Activated T-cell treated with anti-CD3 and anti-CD28 coated beads for 4 hours (primary cell): ENCODE measurements around the gene POLR1H.

Experiments
- DNase-seq: peaks from one replicate; pipeline ENCODE4 v3.0.0-alpha.2; 2020

The POLR1H gene

DNA sequence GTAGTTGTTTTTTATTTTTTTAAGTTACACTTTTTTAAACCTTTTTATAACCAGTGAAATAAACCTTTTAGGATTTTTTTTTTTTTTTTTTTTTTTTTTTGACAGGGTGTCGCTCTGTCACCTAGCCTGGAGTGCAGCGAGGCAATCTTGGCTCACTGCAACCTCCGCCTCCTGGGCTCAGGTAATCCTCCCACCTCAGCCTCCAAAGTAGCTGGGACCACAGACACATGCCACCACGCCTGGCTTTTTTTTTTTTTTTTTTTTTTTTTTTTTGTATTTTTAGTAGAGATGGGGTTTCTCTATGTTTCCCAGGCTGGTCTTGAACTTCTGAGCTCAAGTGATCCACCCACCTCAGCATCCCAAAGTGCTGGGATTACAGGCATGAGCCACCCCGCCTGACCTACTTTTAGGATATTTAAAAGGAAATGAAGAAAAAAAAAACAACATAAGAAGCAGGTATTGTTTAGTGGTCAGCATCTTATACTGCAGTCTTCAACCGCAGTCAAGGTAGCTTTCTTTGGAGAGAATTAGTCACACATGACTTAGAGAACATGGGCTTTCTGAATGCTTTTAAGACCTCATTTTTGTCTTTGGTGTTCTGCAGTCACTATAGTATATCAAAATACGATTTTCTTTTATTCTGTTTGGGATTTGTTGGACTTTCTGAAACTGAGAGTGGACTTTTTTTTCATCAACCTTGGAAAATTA is 1.6 kb downstream of the POLR1H start:
- no peak for DNase-seq

DNA sequence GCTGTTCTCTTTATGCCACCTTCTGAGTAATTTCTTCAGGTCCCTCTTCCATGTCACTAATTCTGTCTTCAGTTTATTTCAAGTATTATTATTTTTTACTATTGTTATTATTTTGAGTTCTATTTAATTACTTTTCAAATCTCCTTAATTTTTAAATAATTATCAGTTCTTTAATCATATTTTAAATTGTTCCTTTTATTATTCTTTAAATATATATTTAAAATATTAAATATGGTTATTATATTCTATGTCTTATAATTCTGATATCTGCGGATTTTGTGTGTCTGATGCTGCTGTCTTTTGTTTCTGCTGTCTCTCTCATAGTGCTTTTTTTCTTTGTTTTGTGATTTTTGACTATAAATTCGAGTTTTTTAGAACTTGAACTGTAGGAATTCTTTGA is 2.2 kb downstream of the POLR1H start:
- no peak for DNase-seq

DNA sequence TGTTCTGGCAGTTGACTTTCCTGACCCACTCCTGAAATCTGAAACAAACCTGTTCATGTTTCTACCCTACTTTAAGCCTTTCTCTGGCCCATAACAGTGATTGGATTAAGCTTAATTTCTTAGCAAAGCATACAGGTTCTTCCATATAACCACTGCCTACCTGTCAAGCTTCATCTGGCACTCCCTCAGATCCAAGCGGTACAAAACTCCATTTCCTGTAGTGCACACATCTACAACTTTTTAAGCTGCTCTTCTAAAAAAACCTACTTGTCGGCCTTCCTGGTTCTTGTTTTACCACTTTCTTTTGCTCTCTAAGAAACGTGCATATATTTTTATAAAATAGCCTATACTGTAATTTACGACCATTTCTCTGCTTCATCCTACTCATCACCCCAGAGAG is 5.0 kb downstream of the POLR1H start:
- DNase-seq, result no peak

DNA sequence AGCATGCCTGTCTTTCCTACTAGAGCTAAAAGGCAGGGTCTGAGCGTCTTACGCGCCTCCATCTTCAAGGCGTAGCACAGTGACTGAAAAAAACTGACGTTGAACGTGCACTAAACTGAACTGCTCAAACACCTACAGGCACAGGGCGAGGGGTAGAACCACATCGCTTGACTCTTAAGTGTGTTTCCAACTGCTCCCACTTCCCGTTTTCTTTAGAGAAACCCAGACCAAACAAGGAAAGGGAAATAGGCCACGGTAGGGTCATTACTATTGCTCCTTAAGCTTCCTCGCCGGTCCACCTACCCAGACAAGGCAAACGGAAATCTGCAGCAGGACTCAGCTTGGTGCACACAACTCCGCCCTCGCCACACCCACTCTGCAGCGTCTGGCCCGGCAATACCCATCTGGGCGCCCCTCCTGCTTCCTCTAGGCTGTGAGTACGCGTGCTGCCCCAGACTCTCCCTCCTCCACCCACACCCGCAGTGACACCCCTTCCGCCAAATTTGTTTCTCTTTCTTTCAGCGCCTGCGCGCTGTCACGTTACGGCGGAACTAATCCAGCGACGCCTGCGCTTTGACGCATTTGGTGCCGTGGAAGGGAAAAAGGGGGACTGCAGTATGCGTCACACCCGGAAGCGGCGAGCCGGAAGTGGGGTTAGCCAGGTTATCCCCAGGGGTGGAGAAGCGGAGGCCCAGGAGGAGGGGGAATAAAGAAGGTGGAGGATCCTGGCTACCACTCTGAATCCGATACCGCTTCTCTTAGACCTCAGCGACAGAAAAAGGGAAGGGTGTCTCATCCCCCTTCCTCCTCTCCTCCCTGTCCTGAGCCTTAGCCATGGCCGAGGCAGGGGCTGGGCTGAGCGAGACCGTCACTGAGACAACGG is 5.8 kb downstream of the POLR1H start, which contains the start of gene PPP1R11:
Gene PPP1R11, plus strand, starts transcription at position 622 of the 883 bp plus-strand sequence. Its CDS starts 213 bp downstream, at position 835.
- peak; percentile 98 for DNase-seq

DNA sequence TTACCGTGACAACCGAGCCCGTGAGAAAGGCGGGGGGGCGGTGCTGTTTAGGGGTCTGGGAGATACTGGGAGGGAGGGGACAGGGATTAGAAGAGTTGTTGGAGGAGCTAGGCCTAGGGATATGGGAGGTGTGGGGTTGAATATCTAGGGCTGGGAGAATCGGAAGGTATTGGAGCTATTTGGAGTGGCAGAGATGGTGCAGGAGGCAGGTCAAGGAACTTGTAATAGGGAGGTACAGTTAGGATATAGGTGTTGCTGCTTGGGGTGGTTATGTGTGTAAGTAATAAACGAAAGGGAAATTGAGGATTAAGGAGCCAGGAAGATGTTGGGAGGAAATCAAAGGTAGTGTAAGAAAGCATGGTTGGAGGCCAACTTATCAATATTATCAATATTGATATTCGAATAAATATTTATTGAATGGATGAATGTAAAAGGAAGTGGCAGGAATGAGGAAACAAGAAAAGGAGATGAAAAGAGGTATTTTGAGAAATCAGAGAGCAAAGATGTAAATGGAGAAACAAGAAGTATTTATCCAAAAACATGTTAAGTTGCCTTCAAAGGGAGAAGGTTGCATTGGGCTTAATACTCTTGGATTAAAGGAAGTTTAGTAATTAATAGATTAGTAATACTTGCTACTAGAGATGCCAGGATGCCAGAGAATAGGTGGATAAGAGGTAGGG is 6.5 kb downstream of the POLR1H start:
- no peak for DNase-seq

DNA sequence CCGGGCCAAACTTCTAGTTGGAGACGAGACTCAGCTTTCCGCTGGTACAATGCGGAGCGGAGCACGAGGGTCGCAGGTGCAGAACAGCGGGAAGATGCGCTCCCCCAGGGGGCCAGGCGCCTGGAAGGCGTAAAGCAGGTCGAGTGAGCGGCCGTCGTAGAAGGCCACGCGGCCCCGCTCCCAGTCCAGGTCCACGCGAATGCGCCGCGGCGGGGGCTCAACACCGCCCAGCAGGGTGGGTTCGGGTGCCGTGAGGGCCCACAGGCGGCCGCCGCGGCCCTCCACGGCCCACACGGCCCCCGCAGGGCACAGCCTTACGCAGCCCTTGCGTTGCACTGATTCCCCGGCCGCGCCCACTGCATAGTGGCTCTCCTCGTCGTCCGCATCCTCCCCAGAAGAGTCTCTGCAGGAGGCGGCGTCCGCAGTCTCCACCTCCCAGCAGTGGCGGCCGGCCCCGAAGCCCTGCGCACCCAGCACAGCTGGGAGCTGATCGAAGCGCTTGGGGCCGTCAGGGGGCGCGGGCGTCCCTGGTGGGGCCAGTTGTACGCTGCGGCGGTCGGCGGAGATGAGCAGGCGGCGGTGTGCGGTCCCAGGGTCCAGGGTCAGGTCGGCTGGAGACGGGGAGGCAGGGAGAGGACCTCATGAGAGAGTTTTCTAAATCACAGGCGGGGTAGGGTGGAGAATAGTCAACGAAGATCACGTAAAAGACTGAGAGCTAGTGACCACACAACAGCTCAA is 10.2 kb downstream of the POLR1H start:
- no peak for DNase-seq

DNA sequence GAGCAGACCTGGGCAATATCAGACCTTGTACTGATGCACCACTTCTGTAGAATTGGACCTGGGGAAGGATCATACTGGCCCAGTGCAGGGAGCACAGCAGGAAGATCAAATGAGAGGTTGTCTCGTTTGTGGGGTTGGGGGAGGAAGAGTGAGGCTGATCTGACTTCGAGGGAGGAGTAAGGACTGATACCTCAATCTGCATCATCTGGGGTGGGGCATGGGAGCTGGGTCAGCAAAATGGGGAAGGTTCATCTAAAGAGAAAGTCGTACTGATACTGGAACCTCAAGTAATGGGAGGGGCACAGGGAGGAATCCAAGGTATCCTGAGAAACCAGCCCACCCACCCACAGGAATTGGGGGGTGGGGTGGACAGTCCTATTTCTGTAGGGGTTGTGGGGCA is 10.8 kb downstream of the POLR1H start:
- DNase-seq, result no peak

DNA sequence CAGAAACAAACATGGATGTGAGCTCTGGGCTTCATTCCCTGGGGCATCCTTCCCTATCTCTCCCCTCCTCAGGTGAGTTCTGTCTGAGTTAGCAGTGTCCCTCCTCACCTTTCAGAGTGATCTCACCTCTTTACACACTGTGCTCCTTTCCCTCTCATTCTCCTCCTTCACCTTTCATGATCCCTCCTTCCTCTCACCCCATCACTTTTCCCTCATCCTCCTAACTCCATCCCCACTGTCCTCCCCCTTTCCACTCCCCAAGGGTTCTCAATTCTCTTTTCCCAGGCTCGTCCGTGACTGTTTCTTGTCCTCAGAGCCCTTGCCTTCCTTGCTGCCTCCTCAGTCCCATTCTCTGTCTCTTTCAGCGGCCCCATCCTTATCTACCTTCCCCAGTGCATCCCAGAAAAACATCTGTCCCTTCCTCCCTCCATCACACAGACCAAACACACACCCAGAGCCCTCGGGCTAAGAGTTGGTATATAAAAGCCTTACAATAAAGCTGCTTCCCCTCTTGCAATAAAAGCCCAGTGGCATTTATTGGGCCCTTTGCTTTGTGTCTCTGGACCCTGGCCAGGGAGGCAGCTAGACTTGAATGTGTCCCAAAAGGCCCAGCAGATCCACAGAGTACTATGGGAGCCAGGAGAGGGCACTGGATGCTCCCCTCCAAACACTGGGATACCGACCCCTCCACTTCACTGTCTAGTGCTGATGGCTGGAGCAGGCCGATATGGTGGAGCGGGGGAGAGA is 12.6 kb downstream of the POLR1H start:
- no peak for DNase-seq

DNA sequence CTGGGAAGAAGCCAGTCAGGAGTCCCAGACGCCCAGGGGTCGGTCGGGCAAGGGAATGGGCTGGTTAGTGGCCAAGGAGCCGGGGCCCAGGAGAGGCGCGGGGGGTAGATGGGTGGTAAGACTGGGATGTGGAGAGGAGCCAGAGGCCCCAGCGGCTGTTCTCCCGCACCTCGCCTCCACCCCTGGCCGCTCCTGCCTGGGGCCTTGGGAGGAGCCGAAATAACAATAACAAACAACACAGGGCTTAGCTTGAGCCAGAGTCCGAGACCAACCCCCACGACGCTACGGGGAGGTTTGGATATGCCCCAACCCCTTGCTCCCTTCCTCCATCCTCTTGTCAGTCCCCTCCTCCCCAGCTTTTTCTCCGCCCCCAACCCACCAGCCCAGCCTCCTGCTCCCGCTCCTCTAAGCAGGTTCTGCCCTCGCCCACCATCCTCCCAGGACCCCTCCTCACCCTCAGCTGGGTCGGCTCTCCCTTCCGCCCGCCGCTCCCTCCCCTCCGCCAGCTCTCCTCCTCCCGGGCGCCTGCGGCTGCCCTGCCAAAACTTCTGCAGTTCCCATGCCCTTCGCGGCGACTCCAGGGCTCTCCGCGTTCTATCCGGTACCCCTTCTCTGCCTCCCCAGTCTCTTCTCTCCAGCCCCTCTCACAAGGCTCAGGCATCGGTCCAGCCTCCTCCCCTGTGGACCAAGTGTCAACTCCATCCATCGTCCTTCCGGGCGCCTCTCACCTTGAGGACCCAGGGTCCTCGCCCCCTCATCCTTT is 13.4 kb downstream of the POLR1H start:
- no peak for DNase-seq

DNA sequence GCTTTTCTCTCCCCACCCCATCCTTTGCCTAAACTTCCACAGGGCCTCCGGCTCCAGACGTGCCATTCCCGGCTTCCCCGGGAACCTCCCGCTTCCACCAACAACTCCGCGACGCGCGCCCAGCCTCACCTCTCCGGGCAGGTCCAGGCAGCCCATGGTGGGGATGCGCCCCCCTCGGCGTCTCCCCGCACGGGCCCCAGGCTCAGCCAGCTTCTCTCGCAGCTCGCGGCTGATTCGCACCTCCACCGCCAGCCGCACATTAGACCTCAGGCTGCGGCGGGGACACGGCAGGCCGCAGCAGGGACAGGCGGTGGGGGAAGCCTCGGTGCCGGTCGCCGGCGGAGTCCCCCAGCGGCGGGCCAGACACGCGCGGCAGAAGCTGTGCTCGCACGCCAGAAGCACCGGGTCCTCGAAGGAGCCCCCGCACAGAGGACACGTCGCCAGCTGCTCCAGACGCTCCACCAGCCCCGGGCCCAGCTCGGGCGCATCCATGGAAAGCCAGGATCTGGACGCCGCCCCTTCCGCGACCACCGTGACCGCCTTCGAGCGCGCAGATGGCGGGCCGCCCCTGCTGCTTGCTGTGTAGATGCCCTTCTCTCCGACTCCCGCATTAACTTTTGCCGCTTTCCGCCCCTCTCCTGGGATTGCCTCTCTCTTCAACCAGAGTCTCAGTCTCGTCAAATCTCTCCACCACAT is 14.2 kb downstream of the POLR1H start, which contains the start of gene RNF39:
Gene RNF39, minus strand, starts transcription at position 676 of the 696 bp plus-strand sequence. Its CDS starts 184 bp downstream, at position 492.
- DNase-seq, result no peak

DNA sequence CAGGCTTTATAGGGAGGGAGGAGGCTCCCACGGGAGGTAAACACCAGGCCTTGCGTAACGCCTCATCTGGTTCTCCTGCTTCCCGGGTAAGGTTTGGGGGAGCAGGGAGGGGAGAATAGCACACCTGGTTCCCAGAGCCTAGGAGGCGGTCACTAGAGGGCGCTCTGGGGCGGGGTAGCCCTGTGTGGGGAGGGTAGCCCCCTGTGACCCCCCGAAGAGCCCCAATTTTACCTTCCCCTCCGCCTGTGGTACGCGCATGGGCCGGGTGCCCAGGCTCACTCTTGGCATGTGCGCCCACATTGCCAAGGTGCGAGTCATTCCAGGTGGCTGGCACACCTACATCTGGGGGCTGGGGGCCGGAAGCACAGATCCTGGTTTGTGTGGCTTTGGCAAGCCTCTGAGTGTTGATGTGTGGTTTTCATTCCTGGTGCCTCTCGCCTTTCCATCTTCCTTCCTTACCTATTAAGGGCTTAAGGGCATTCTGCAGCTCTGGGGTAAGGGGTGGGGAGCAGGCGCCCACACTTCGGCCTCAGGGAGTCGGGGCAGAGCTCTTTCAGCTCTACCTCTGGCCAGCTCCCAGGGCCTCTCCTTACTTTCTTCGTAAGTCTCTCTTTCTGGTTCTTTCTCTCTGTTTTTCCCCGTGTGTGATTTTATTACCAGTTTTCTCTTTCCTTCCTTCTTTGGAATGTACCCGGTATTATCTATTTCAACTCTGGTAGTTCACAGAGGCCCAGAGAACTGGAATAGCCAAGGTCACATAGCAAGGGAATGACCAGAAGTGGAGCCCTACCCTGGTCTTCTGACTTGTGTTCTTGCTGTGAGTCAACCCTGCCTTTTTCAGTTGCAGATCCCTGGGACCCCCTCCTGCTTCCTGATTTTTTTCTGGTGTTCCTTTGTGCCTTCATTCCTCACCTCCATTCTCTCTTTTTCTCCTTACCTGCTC is 15.0 kb downstream of the POLR1H start:
- DNase-seq, result no peak

DNA sequence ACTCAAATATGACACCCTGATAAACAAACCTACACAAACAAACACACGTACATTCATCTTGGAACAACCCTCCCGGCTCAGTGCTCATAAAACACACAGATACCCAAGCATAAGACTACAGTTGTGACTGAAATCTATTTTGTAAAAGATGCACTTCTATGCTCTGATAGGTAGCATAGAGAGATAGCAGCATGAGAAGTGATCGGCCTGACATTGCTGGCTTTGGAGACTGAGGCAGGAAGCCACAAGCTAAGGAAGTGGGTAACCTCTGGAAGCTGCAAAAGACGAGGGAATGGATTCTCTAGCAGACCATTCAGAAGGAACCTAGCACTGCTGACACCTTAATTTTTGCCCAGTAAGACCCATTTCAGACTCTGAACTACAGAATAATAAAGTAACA is 16.2 kb downstream of the POLR1H start:
- no peak for DNase-seq

DNA sequence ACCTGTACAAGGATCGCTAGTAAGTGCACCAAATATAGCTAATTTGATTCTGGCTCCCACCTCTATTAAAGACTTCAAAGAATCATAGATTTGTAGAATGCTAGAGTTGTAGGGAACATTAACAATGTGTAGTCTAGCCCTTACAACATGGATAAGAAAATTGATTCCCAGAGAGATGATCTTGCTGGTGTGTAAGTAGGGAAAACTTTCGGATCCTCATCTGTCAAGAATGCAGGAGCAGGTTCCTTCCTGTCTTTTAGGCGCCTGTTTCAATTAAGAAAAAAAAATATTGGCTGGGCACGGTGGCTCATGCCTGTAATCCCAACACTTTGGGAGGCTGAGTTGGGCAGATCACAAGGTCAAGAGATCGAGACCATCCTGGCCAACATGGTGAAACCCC is 26.8 kb downstream of the POLR1H start:
- no peak for DNase-seq

DNA sequence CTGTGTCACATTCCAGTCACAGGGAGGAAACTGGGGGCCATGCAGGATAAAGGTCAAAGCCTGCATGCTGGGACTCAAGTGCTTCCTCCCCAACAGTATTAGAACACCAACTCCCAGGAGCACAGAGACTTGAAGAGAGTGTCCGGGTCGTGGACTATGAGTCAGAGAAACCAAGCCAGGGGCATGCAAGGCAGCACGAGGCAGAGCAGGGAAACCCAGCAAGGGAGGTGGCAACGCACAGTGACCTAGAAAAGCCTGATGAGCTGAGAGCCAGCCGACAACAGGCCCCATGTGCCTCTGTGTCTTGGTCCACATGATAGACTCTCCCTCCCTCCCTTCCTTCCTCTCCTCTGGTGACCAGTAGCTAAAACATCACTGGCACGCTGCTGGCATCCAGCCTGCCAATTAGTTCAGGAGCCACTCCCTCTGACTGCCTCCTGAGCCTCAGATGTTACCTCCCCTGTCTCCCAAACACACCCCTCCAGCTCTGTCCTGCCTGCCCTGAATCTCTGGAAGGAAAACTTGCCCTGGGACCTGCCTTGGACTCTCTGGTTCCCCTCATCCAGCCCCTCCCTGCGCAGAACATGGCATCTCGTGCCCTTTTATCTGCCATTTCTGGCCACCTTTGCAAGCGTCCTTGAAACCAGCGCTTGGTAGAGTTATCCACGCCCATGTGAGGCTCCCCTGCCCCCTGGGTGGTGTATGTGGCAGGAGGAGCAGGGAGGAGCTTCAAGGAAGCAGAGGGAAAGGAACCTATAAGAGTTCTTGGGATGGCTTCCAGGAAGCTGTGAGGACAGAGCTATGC is 30.7 kb downstream of the POLR1H start:
- DNase-seq, result no peak

DNA sequence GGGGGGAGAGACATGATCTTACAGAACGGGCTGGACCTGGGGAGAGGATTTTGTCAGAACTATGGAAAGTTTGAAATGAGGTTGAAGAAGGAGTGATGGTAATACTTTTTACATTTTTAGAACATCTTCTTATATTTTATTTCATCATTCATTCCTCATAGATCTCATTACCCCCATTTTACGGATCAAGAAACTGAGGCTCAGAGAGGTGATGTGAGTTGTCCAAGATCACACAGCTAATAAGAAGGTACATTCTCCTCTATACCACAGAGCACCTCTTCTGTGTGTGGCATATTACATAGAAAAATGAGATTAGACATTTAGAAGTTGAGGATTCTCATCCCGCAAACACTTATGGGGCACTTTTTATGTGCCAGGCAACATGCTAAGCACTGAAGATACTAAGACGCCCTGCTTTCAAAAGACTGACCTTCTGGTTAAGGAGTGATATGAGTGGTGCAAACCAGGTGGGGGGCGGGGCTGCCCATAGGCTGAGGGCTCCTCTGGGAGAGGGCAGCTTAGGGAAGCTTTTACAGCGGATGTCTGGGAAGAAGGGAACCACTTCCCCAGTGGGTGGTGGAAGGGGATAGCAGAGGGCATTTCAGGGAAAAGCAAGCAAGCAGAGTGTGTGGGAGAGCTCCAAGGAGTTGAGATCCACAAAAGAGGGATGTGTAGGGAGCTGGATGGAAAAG is 31.9 kb downstream of the POLR1H start:
- no peak for DNase-seq

DNA sequence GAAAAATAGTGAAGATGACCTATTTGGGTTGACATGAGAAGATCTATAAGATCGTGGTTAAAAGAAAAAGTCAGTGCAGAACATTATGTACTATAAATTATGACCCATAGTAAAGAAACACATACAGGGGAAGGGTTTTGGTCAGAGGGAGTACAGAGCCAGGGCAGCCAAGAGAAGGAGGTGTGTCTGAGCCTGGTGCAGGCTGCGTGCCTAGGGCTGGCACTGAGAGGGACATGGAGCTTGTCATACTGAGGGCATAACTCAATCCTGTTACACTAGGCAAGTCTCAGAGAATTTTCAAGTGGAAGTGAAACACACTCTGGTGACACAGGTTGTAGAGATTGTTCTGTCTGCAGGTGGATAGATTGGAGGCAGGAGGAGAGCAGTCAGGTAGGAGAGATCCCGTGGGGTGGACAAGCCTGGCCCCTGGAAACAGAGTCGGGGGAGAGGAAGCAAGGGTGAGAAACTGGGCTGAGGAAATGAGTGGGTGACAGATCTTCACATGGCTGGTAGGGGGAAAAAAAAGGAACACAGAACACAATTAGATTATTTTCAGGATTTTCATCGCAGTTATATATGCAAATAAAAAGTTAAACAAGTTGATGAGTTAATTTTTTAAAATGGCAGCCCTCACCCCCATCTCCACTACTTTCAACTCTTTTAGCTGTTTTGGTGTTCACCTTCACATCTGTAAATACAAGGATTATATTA is 33.0 kb downstream of the POLR1H start:
- DNase-seq, result no peak

DNA sequence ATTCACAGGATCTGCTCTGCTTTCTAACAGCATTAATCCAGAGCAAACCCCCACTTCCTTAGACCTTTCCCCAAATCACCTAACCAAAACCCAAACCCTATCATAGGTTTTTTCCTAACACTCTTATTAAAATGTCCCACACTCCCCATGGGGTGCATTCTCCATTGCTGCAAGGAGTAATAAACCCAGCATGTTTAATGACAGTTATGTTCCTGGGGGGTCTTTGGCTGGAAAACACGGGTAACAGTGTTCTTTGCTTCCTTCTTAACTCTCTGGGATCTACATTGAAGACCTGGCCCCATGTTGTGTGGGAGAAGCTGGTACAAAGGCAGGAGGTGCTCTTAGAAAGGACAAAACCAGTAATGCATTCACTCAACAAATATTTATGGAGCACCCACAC is 35.8 kb downstream of the POLR1H start:
- DNase-seq, result no peak
